ENCODE measurements around the gene SNX24. TPM values are rescaled to one million over a fixed set of nuclear protein-coding genes. Genes with fewer than 3 reads are reported as not detected.

SNX24 gene
- total RNA-seq, 4 donors from 2014 or later = 2.8 to 16.5 (median 11.3) TPM

- Histone ChIP-seq H3K4me1 (no peaks in the 10 kb centered on the region), H3K27me3 (no peaks in the 10 kb centered on the region), H3K9me3 (no peaks in the 10 kb centered on the region), H3K36me3 (no peaks in the 10 kb centered on the region), H3K4me3 (no peak overlapping the region), H3K27ac (no peak overlapping the region)
- DNase-seq = no peak
- intact Hi-C loops (cut with DNase I; ENCODE audit: low total_unique reads) = no loop called here
- TF ChIP-seq CTCF (IDR thresholded peaks at IDR 0.05) = no peak
- TF ChIP-seq POLR2A (IDR thresholded peaks at IDR 0.05) = no peak
These were observed 98.6 kb downstream of the SNX24 start for GRCh38 chr5:122944051-122944450.

- DNase-seq = no peak
- TF ChIP-seq CTCF (IDR thresholded peaks at IDR 0.05) = no peak
- TF ChIP-seq POLR2A (IDR thresholded peaks at IDR 0.05) = no peak
- intact Hi-C loops (cut with DNase I; ENCODE audit: low total_unique reads) = no loop called here
- H3K4me3 ChIP-seq = no peak overlapping the region
- H3K27ac ChIP-seq = no peak overlapping the region
- H3K27me3 ChIP-seq = no peaks in the 10 kb centered on the region
- no peaks in the 10 kb centered on the region for H3K36me3 ChIP-seq
- H3K4me1 ChIP-seq = no peaks in the 10 kb centered on the region
- H3K9me3 ChIP-seq = no peaks in the 10 kb centered on the region
These were observed 102.0 kb downstream of the SNX24 start for GRCh38 chr5:122947372-122947771.

- Histone ChIP-seq H3K27ac (no peak overlapping the region), H3K4me3 (no peak overlapping the region), H3K9me3 (no peaks in the 10 kb centered on the region), H3K4me1 (no peaks in the 10 kb centered on the region), H3K36me3 (no peaks in the 10 kb centered on the region), H3K27me3 (no peaks in the 10 kb centered on the region)
- intact Hi-C loops (cut with DNase I; ENCODE audit: low total_unique reads) = no loop called here
- TF ChIP-seq POLR2A (IDR thresholded peaks at IDR 0.05) (no peak), CTCF (IDR thresholded peaks at IDR 0.05) (no peak)
- no peak for DNase-seq
These were observed 102.4 kb downstream of the SNX24 start for GRCh38 chr5:122947772-122948171.

GRCh38 chr5:122948319-122948718, 102.9 kb downstream of the SNX24 start:
- no peak overlapping the region for H3K4me3 ChIP-seq
- H3K27ac ChIP-seq = no peak overlapping the region
- no peak for DNase-seq
- no peaks in the 10 kb centered on the region for H3K4me1 ChIP-seq
- no peaks in the 10 kb centered on the region for H3K9me3 ChIP-seq
- H3K27me3 ChIP-seq = no peaks in the 10 kb centered on the region
- no peaks in the 10 kb centered on the region for H3K36me3 ChIP-seq
- no peak for TF ChIP-seq CTCF (IDR thresholded peaks at IDR 0.05)
- no peak for TF ChIP-seq POLR2A (IDR thresholded peaks at IDR 0.05)
- intact Hi-C loops (cut with DNase I; ENCODE audit: low total_unique reads) = no loop called here

- TF ChIP-seq POLR2A (IDR thresholded peaks at IDR 0.05) (no peak), CTCF (IDR thresholded peaks at IDR 0.05) (no peak)
These were observed 106.2 kb downstream of the SNX24 start for GRCh38 chr5:122951658-122952057.

More at GRCh38 chr5:122951658-122952057, 106.2 kb downstream of the SNX24 start:
- H3K9me3 ChIP-seq = peaks cover 0 to 3% of the 10 kb centered on the region in 2 donors
- no peak overlapping the region for H3K4me3 ChIP-seq
- H3K27me3 ChIP-seq = no peaks in the 10 kb centered on the region
- no peaks in the 10 kb centered on the region for H3K36me3 ChIP-seq
- H3K27ac ChIP-seq = no peak overlapping the region
- H3K4me1 ChIP-seq = no peaks in the 10 kb centered on the region
- DNase-seq = no peak
- intact Hi-C loops (cut with DNase I; ENCODE audit: low total_unique reads) = no loop called here
